Measurements from ENCODE around the gene OXER1. TPM values are rescaled to one million over a fixed set of nuclear protein-coding genes. Genes with fewer than 3 reads are reported as not detected.

The OXER1 gene
- total and polyA plus RNA-seq, 2 of the 13 experiments (the other 11 are each of a cell fraction or from before 2014, with no cell fraction given), result 8.0 to 9.0 TPM

DNA sequence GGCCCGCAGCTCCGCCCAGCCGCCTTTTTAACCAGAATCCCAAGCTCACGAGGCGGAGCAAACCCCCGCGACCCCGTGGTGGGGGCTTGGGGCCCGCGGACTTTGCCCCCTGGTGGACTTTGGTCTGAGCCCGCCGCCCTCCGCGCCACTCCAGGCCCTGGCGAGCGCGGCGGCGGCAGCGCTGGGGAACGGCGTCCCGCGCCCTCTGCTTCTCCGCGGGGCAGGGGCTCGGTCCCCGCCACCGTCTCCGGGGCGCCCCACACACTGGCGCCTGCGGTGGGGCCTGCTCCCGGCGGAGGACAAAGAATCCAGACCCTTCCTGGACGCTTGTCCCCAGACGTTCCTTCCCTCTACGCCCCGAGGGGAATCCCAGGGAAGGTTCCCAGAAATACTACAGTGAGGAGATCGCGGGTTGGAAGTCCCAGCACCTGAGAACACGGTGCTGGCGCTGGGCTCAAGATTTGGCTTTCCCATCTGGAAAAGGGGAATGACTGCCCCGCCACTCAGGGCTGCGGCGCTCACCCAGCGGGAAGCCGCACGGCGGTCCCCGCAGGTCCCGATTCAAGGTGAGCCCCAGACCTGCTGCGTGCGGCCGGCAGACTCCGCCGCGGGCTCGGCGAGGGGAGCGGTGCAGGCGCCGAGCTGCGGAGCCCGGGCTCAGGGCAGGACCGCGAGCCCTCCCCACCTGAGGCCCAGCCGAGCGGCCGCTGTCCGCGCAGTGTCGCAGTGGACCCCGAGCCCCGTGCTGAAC lies 28.8 kb upstream of the OXER1 start, which contains the start of gene HAAO (continued):
- TF ChIP-seq KLF12 (CRISPR knock-in tag; IDR thresholded peaks at IDR 0.05; ENCODE audit: borderline replicate concordance) (peak; percentile 97), NR1H2 (CRISPR knock-in tag; IDR thresholded peaks at IDR 0.05; ENCODE audit: borderline replicate concordance, low read depth) (0 out of 2 replicates have a peak, but pooled peaks have one; percentile 73), MXD1 (CRISPR knock-in tag; IDR thresholded peaks at IDR 0.05) (peak; percentile 84), ZNF337 (CRISPR knock-in tag; IDR thresholded peaks at IDR 0.05; ENCODE audit: borderline replicate concordance, low read depth) (0 out of 2 replicates have a peak, but pooled peaks have one; percentile 36), XRCC5 (optimal IDR thresholded peaks at IDR 0.05; ENCODE audit: low read length) (peak; percentile 86), TFE3 (CRISPR knock-in tag; IDR thresholded peaks at IDR 0.05) (peak; percentile 96), ZNF343 (CRISPR knock-in tag; IDR thresholded peaks at IDR 0.05) (peak; percentile 98), ZNF24 (IDR thresholded peaks at IDR 0.05) (peak; percentile 65; the same call in 1 of the 2 replicates), KDM1A (CRISPR knock-in tag; IDR thresholded peaks at IDR 0.05) (peak; percentile 79; the same call in 1 of the 2 replicates), CHD2 (IDR thresholded peaks at IDR 0.05; ENCODE audit: low read depth, low read length) (peak; percentile 67), ZNF441 (CRISPR knock-in tag; IDR thresholded peaks at IDR 0.05; ENCODE audit: borderline replicate concordance) (peak; percentile 90), SP5 (CRISPR knock-in tag; IDR thresholded peaks at IDR 0.05; ENCODE audit: borderline replicate concordance, low read depth) (peak; percentile 99), ZNF7 (CRISPR knock-in tag; IDR thresholded peaks at IDR 0.05) (peak; percentile 71; the same call in 1 of the 2 replicates), ZMYM3 (CRISPR knock-in tag; IDR thresholded peaks at IDR 0.05) (peak; percentile 77; the same call in 1 of the 2 replicates), ATRX (CRISPR knock-in tag; IDR thresholded peaks at IDR 0.05; ENCODE audit: borderline replicate concordance) (0 out of 2 replicates have a peak, but pooled peaks have one; percentile 41), ZNF558 (CRISPR knock-in tag; IDR thresholded peaks at IDR 0.05; ENCODE audit: borderline replicate concordance) (peak; percentile 96; the same call in 1 of the 2 replicates), PAWR (CRISPR knock-in tag; IDR thresholded peaks at IDR 0.05; ENCODE audit: borderline replicate concordance) (no peak), GPBP1L1 (CRISPR knock-in tag; IDR thresholded peaks at IDR 0.05) (no peak), PATZ1 (CRISPR knock-in tag; IDR thresholded peaks at IDR 0.05) (peak; percentile 100), ZNF772 (CRISPR knock-in tag; IDR thresholded peaks at IDR 0.05) (peak; percentile 100), TIGD3 (CRISPR knock-in tag; IDR thresholded peaks at IDR 0.05; ENCODE audit: borderline replicate concordance) (peak; percentile 57; the same call in 1 of the 2 replicates)
